ENCODE measurements around the gene DEPDC1. TPM values are rescaled to one million over a fixed set of nuclear protein-coding genes. Genes with fewer than 3 reads are reported as not detected.
A peak's percentile ranks its signal among the peaks of the same experiment; 100 is the strongest.
"Not testable (repeated sequence)": the region's sequence is repeated elsewhere in the genome, so short reads cannot be mapped to it uniquely, and the experiment has no call there.

Gene DEPDC1
- total RNA-seq, 4 donors from 2014 or later, result not detected

DNA sequence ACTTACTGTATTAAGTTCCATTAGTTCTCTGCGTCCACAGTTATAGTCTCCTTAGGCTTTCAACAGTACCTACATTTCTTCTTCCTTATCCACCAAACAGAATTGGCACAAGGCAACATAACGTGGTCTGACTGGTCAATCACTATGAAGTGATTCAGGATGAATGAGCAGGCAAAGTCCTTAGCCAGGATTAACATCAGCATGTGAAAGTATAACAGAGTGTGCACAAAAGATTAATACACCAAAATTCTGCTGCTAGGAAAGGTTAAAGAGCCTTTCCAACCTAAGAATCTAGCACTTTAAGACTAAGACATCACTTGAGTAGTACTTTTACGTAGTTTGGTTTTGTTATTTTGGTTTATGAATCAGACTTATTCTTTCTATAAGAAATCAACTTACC is 15.8 kb downstream of the DEPDC1 start:
- Histone ChIP-seq H3K27me3 (no peaks in the 10 kb centered on the region), H3K9me3 (no peaks in the 10 kb centered on the region), H3K27ac (no peak overlapping the region), H3K4me3 (no peak overlapping the region), H3K36me3 (no peaks in the 10 kb centered on the region), H3K4me1 (no peaks in the 10 kb centered on the region)
- TF ChIP-seq POLR2A (IDR thresholded peaks at IDR 0.05) (no peak), EP300 (IDR thresholded peaks at IDR 0.05) (no peak)
- TF ChIP-seq, protein P1, sequence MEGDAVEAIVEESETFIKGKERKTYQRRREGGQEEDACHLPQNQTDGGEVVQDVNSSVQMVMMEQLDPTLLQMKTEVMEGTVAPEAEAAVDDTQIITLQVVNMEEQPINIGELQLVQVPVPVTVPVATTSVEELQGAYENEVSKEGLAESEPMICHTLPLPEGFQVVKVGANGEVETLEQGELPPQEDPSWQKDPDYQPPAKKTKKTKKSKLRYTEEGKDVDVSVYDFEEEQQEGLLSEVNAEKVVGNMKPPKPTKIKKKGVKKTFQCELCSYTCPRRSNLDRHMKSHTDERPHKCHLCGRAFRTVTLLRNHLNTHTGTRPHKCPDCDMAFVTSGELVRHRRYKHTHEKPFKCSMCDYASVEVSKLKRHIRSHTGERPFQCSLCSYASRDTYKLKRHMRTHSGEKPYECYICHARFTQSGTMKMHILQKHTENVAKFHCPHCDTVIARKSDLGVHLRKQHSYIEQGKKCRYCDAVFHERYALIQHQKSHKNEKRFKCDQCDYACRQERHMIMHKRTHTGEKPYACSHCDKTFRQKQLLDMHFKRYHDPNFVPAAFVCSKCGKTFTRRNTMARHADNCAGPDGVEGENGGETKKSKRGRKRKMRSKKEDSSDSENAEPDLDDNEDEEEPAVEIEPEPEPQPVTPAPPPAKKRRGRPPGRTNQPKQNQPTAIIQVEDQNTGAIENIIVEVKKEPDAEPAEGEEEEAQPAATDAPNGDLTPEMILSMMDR (IDR thresholded peaks at IDR 0.05), result no peak
- WGBS, 2 donors, result 87 to 88% methylated on average over 3 of the region's 3 CpGs
- no peak for DNase-seq (ENCODE audit: low spot score in 2 of 2)

GRCh38 chr1:68479501-68479900 is 17.4 kb downstream of the DEPDC1 start:
- WGBS, 2 donors, result 99 to 100% methylated on average over 2 of the region's 2 CpGs
- no peak for TF ChIP-seq POLR2A (IDR thresholded peaks at IDR 0.05)
- no peak for TF ChIP-seq EP300 (IDR thresholded peaks at IDR 0.05)
- TF ChIP-seq, protein P1 (IDR thresholded peaks at IDR 0.05), result no peak

GRCh38 chr1:68478662-68479061 is 18.2 kb downstream of the DEPDC1 start:
- 65 to 74% methylated on average over 2 of the region's 2 CpGs for WGBS, 2 donors
- no peak for DNase-seq (ENCODE audit: low spot score in 2 of 2)
- no peaks in the 10 kb centered on the region for H3K4me1 ChIP-seq

More at GRCh38 chr1:68479501-68479900, 17.4 kb downstream of the DEPDC1 start:
- Histone ChIP-seq H3K27ac (no peak overlapping the region), H3K4me1 (no peaks in the 10 kb centered on the region), H3K36me3 (no peaks in the 10 kb centered on the region), H3K4me3 (no peak overlapping the region), H3K27me3 (no peaks in the 10 kb centered on the region), H3K9me3 (no peaks in the 10 kb centered on the region)
- no peak for DNase-seq (ENCODE audit: low spot score in 2 of 2)

DNA sequence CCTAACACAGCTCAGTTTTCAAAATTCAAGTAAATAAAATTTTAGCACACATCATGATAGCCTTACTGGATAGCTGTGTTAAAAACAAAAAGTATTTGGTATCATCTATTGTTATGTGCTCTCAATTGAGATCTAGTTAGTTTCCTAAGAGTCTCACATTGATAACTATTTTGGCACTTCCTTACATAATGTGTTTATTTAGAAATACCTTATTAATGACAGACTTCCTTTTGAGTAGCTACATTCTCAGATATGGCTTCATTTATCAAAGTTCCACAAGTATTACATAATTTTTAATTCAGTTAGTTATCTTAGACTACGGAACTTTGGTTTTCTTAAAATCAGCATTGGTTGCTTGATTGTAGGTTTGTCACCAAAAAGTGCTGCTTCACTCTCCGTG is 20.3 kb downstream of the DEPDC1 start:
- not testable (repeated sequence) for H3K27me3 ChIP-seq; DNase-seq (ENCODE audit: low spot score in 2 of 2); H3K4me1 ChIP-seq; H3K36me3 ChIP-seq; H3K27ac ChIP-seq; H3K4me3 ChIP-seq; H3K9me3 ChIP-seq
- 70 to 75% methylated on average over 2 of the region's 2 CpGs for WGBS, 2 donors

More at GRCh38 chr1:68478662-68479061, 18.2 kb downstream of the DEPDC1 start:
- Histone ChIP-seq H3K27me3 (no peaks in the 10 kb centered on the region), H3K4me3 (no peak overlapping the region), H3K9me3 (no peaks in the 10 kb centered on the region), H3K36me3 (no peaks in the 10 kb centered on the region), H3K27ac (no peak overlapping the region)
- TF ChIP-seq, protein P1 (IDR thresholded peaks at IDR 0.05), result no peak
- TF ChIP-seq EP300 (IDR thresholded peaks at IDR 0.05) (no peak), POLR2A (IDR thresholded peaks at IDR 0.05) (no peak)

DNA sequence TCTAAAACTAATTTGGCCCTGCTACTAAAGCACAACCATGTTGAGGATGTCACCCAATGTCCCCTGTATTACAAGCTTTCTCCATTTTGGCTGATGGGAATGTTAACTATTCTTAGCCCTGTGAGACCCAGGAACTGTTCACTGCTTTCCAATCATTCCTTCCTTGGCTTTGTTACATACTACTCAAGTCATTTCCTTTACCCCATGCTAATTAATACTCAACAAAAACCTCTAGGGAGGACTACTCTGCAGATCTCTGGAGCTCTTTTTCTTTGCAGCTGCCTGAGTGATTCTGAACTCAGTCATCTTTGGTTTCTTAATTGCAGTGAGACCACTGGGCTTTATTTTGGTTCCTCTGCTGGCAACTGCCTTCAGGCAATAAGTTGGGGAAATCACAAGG is 23.8 kb downstream of the DEPDC1 start:
- peaks cover 0 to 7% (median 0%) of the 10 kb centered on the region in 4 donors for H3K9me3 ChIP-seq
- TF ChIP-seq POLR2A (IDR thresholded peaks at IDR 0.05) (no peak), EP300 (IDR thresholded peaks at IDR 0.05) (no peak)
- TF ChIP-seq, protein P1 (IDR thresholded peaks at IDR 0.05), result no peak
- H3K27me3 ChIP-seq, result no peaks in the 10 kb centered on the region
- no peaks in the 10 kb centered on the region for H3K36me3 ChIP-seq
- H3K4me1 ChIP-seq, result no peaks in the 10 kb centered on the region
- no peak overlapping the region for H3K27ac ChIP-seq
- H3K4me3 ChIP-seq, result no peak overlapping the region
- DNase-seq (ENCODE audit: low spot score in 2 of 2), result no peak

DNA sequence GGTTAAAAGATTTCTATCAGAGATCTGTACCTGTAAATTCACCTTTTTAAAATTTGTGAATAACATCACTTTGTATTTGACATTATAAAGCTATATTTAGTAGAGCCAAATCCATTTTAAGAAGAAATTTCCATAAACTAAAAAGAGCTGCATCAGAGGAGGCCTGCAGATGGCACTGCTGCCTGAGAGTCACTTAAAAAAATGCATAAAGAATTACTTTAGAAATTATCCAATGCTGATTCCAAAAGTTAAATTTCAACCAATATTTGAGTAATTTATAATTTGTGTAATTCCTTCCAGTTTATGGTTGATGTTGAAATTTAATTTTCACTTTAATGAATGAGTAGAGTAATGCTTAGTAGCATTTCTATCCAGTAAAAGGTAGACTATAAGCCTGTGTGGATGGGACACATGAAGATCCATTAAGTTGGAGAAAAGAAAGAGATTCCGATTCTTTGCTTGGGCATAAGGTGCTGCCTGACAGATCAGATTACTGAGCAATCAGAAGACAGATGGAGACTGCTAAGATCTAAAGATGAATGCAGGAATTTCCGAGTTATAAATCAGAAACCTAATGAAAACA is 26.4 kb downstream of the DEPDC1 start:
- H3K27ac ChIP-seq, result no peak overlapping the region
- H3K9me3 ChIP-seq, result peaks cover 0 to 7% (median 0%) of the 10 kb centered on the region in 4 donors
- no peaks in the 10 kb centered on the region for H3K4me1 ChIP-seq
- TF ChIP-seq EP300 (IDR thresholded peaks at IDR 0.05), result no peak
- no peak for TF ChIP-seq POLR2A (IDR thresholded peaks at IDR 0.05)
- TF ChIP-seq, protein P1 (IDR thresholded peaks at IDR 0.05), result peak in 4 of 5 experiments; percentile 29 to 38 (median 33)
- H3K36me3 ChIP-seq, result no peaks in the 10 kb centered on the region
- H3K27me3 ChIP-seq, result no peaks in the 10 kb centered on the region
- H3K4me3 ChIP-seq, result no peak overlapping the region
- DNase-seq (ENCODE audit: low spot score in 2 of 2), result no peak
- 67 to 83% methylated on average over 2 of the region's 2 CpGs for WGBS, 2 donors

All from tibial nerve (tissue), 4 donors.